ENCODE results near the gene ACSBG1. TPM values are rescaled to one million over a fixed set of nuclear protein-coding genes. Genes with fewer than 3 reads are reported as not detected.
A peak's percentile ranks its signal among the peaks of the same experiment; 100 is the strongest.
"Not testable (repeated sequence)": the region's sequence is repeated elsewhere in the genome, so short reads cannot be mapped to it uniquely, and the experiment has no call there.

The ACSBG1 gene
- total RNA-seq, 2 donors from 2014 or later, result 0.45 to 0.58 TPM

- no peak for ATAC-seq
- DNase-seq, result no peak
- intact Hi-C loops (cut with DNase I, micrococcal nuclease), result no loop called here
These were observed 21.7 kb upstream of the ACSBG1 start for GRCh38 chr15:78256044-78256437.

- intact Hi-C loops (cut with DNase I, micrococcal nuclease), result no loop called here
- ATAC-seq (no peak), DNase-seq (no peak)
These were observed 21.2 kb upstream of the ACSBG1 start for GRCh38 chr15:78255421-78256043.

- DNase-seq, result no peak
- ATAC-seq, result no peak
These were observed 16.8 kb upstream of the ACSBG1 start for GRCh38 chr15:78251136-78251535.

GRCh38 chr15:78249131-78249530 is 14.8 kb upstream of the ACSBG1 start:
- DNase-seq (no peak), ATAC-seq (no peak)
- intact Hi-C loops (cut with DNase I, micrococcal nuclease), result no loop called here

More at GRCh38 chr15:78251136-78251535, 16.8 kb upstream of the ACSBG1 start:
- intact Hi-C loops (cut with DNase I, micrococcal nuclease), result no loop called here

GRCh38 chr15:78247911-78248310 is 13.5 kb upstream of the ACSBG1 start:
- intact Hi-C loops (cut with DNase I, micrococcal nuclease), result no loop called here
- DNase-seq (no peak), ATAC-seq (no peak)

GRCh38 chr15:78245976-78246620 is 11.7 kb upstream of the ACSBG1 start:
- intact Hi-C loops (cut with DNase I, micrococcal nuclease); ATAC-seq; DNase-seq: not testable (repeated sequence)

- ATAC-seq; DNase-seq; intact Hi-C loops (cut with DNase I, micrococcal nuclease): not testable (repeated sequence)
These were observed 11.0 kb upstream of the ACSBG1 start for GRCh38 chr15:78245392-78245791.

- intact Hi-C loops (cut with DNase I, micrococcal nuclease), result loop anchor here (5.0 kb wide), 2 partner anchors 68 to 133 kb away; no protein-coding TSS in a partner anchor
- ATAC-seq, result no peak
- DNase-seq, result no peak
These were observed 10.5 kb upstream of the ACSBG1 start for GRCh38 chr15:78244893-78245292.

GRCh38 chr15:78244101-78244500 is 9.7 kb upstream of the ACSBG1 start:
- DNase-seq, result peak; percentile 49 to 69
- peak; percentile 65 for ATAC-seq
- intact Hi-C loops (cut with DNase I, micrococcal nuclease), result loop anchor here (5.0 kb wide), 2 partner anchors 67 to 132 kb away; no protein-coding TSS in a partner anchor

- ATAC-seq, result peak; percentile 67
- intact Hi-C loops (cut with DNase I, micrococcal nuclease), result loop anchor here (5.0 kb wide), 2 partner anchors 66 to 131 kb away; no protein-coding TSS in a partner anchor
- DNase-seq, result peak; percentile 45 to 47
These were observed 9.2 kb upstream of the ACSBG1 start for GRCh38 chr15:78243491-78243941.

GRCh38 chr15:78243058-78243457 is 8.7 kb upstream of the ACSBG1 start:
- DNase-seq (no peak), ATAC-seq (no peak)
- intact Hi-C loops (cut with DNase I, micrococcal nuclease), result loop anchor here (5.0 kb wide), 2 partner anchors 66 to 131 kb away; no protein-coding TSS in a partner anchor

GRCh38 chr15:78242128-78242527 is 7.8 kb upstream of the ACSBG1 start:
- intact Hi-C loops (cut with DNase I, micrococcal nuclease), result loop anchor here (5.0 kb wide), 2 partner anchors 65 to 130 kb away; no protein-coding TSS in a partner anchor
- DNase-seq (peak in 1 of 2 donors; percentile 58), ATAC-seq (peak; percentile 68)

GRCh38 chr15:78241017-78241416 is 6.7 kb upstream of the ACSBG1 start:
- DNase-seq, result peak; percentile 73 to 92
- ATAC-seq, result peak; percentile 76
- intact Hi-C loops (cut with DNase I, micrococcal nuclease), result loop anchor here (5.0 kb wide), 2 partner anchors 64 to 129 kb away; no protein-coding TSS in a partner anchor

- DNase-seq (no peak), ATAC-seq (no peak)
- intact Hi-C loops (cut with DNase I, micrococcal nuclease), result loop anchor here (5.0 to 10.0 kb wide), 3 partner anchors 63 to 275 kb away; no protein-coding TSS in a partner anchor
These were observed 5.4 kb upstream of the ACSBG1 start for GRCh38 chr15:78239811-78240210.

GRCh38 chr15:78237146-78237545 is 2.8 kb upstream of the ACSBG1 start:
- DNase-seq (no peak), ATAC-seq (no peak)
- intact Hi-C loops (cut with DNase I, micrococcal nuclease), result loop anchor here in 1 of 2 donors (10.0 kb wide), 1 partner anchor 272 kb away; no protein-coding TSS in a partner anchor

- DNase-seq (no peak), ATAC-seq (no peak)
- intact Hi-C loops (cut with DNase I, micrococcal nuclease), result loop anchor here in 1 of 2 donors (10.0 kb wide), 1 partner anchor 272 kb away; no protein-coding TSS in a partner anchor
These were observed 2.1 kb upstream of the ACSBG1 start for GRCh38 chr15:78236491-78236890.

GRCh38 chr15:78233496-78233895 is 869 bp downstream of the ACSBG1 start:
- ATAC-seq (no peak), DNase-seq (no peak)
- intact Hi-C loops (cut with DNase I, micrococcal nuclease), result loop anchor here in 1 of 2 donors (10.0 kb wide), 1 partner anchor 269 kb away; no protein-coding TSS in a partner anchor

- peak; percentile 34 for ATAC-seq
- intact Hi-C loops (cut with DNase I, micrococcal nuclease), result loop anchor here in 1 of 2 donors (10.0 kb wide), 1 partner anchor 268 kb away; no protein-coding TSS in a partner anchor
- DNase-seq, result no peak
These were observed 1.4 kb downstream of the ACSBG1 start for GRCh38 chr15:78232951-78233350.
